Measurements from ENCODE around the gene FAF1. TPM values are rescaled to one million over a fixed set of nuclear protein-coding genes. Genes with fewer than 3 reads are reported as not detected.

FAF1 gene
- total RNA-seq, 4 donors from 2014 or later, result 60.4 to 89.0 (median 67.8) TPM

- ATAC-seq, result no peak
- no peaks in the 10 kb centered on the region for H3K36me3 ChIP-seq
- H3K4me3 ChIP-seq, result no peak overlapping the region
- no peak overlapping the region for H3K27ac ChIP-seq
- TF ChIP-seq EP300 (IDR thresholded peaks at IDR 0.05) (no peak), POLR2AphosphoS5 (IDR thresholded peaks at IDR 0.05) (no peak)
- no peaks in the 10 kb centered on the region for H3K27me3 ChIP-seq
- no peaks in the 10 kb centered on the region for H3K9me3 ChIP-seq
- WGBS, 2 donors (ENCODE audit: low coverage in 1 of 2), result 81 to 87% methylated on average over 3 of the region's 3 CpGs
- H3K4me1 ChIP-seq, result peaks cover 0 to 11% (median 0%) of the 10 kb centered on the region in 3 donors
These were observed 262.3 kb downstream of the FAF1 start for GRCh38 chr1:50697440-50698421.

GRCh38 chr1:50693829-50694228 is 266.2 kb downstream of the FAF1 start:
- Histone ChIP-seq H3K4me1 (no peaks in the 10 kb centered on the region), H3K27ac (no peak overlapping the region), H3K4me3 (no peak overlapping the region), H3K9me3 (no peaks in the 10 kb centered on the region), H3K27me3 (no peaks in the 10 kb centered on the region), H3K36me3 (peaks cover 0 to 10% of the 10 kb centered on the region in 2 donors)
- no peak for TF ChIP-seq EP300 (IDR thresholded peaks at IDR 0.05)
- no peak for TF ChIP-seq POLR2A (IDR thresholded peaks at IDR 0.05)
- TF ChIP-seq POLR2AphosphoS5 (IDR thresholded peaks at IDR 0.05), result no peak
- TF ChIP-seq, protein P1, sequence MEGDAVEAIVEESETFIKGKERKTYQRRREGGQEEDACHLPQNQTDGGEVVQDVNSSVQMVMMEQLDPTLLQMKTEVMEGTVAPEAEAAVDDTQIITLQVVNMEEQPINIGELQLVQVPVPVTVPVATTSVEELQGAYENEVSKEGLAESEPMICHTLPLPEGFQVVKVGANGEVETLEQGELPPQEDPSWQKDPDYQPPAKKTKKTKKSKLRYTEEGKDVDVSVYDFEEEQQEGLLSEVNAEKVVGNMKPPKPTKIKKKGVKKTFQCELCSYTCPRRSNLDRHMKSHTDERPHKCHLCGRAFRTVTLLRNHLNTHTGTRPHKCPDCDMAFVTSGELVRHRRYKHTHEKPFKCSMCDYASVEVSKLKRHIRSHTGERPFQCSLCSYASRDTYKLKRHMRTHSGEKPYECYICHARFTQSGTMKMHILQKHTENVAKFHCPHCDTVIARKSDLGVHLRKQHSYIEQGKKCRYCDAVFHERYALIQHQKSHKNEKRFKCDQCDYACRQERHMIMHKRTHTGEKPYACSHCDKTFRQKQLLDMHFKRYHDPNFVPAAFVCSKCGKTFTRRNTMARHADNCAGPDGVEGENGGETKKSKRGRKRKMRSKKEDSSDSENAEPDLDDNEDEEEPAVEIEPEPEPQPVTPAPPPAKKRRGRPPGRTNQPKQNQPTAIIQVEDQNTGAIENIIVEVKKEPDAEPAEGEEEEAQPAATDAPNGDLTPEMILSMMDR (IDR thresholded peaks at IDR 0.05), result no peak
- WGBS, 2 donors (ENCODE audit: low coverage in 1 of 2), result 89 to 90% methylated on average over 2 of the region's 2 CpGs
- ATAC-seq, result no peak

DNA sequence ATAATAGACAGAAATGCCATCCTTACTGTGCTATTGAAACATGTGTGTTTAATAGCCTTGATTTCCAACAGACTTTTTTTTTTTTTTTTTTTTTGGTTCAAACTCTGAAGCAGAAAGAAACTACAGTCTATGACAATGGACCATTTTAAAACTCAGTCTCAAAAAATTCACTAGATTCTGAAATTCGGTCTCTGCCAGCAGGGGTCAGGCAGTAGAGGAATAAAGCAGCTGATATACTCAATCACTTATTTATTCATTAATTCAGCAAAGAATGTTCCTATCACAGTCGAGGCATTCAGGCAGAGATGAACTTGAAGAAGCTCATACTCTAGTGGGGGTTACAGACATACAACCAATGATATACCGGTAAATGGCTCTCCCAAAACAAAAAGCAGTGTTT is 275.9 kb downstream of the FAF1 start:
- Histone ChIP-seq H3K36me3 (peaks cover 0 to 17% of the 10 kb centered on the region in 2 donors), H3K4me1 (no peaks in the 10 kb centered on the region), H3K27ac (no peak overlapping the region), H3K4me3 (no peak overlapping the region), H3K9me3 (no peaks in the 10 kb centered on the region), H3K27me3 (no peaks in the 10 kb centered on the region)
- TF ChIP-seq POLR2A (IDR thresholded peaks at IDR 0.05) (no peak), POLR2AphosphoS5 (IDR thresholded peaks at IDR 0.05) (no peak), EP300 (IDR thresholded peaks at IDR 0.05) (no peak)
- TF ChIP-seq, protein P1 (IDR thresholded peaks at IDR 0.05), result no peak
- 76 to 84% methylated on average over 3 of the region's 3 CpGs for WGBS, 2 donors (ENCODE audit: low coverage in 1 of 2)
- ATAC-seq, result no peak

DNA sequence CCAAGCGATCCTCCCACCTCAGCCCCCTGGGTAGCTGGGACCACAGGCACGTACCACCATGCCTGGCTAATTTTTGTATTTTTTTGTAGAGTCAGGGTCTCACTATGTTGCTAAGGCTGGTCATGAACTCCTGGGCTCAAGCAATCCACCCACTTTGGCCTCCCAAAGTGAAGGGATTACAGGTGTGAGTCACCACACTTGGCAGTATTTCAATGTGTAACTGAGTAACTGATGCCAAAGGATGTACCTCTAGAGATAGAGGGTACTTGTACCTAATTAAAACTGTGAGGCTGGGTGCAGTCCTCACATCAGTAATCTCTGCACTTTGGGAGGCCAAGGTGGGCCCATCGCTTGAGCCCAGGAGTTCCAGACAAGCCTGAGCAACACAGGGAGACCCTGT is 278.1 kb downstream of the FAF1 start:
- Histone ChIP-seq H3K27me3 (no peaks in the 10 kb centered on the region), H3K36me3 (no peaks in the 10 kb centered on the region), H3K4me3 (no peak overlapping the region), H3K9me3 (no peaks in the 10 kb centered on the region), H3K27ac (no peak overlapping the region), H3K4me1 (no peaks in the 10 kb centered on the region)
- ATAC-seq, result no peak
- WGBS, 2 donors (ENCODE audit: low coverage in 1 of 2), result 90 to 96% methylated on average over 2 to 3 of the region's 3 CpGs
- TF ChIP-seq POLR2A (IDR thresholded peaks at IDR 0.05) (no peak), POLR2AphosphoS5 (IDR thresholded peaks at IDR 0.05) (no peak), EP300 (IDR thresholded peaks at IDR 0.05) (no peak)
- TF ChIP-seq, protein P1 (IDR thresholded peaks at IDR 0.05), result no peak

DNA sequence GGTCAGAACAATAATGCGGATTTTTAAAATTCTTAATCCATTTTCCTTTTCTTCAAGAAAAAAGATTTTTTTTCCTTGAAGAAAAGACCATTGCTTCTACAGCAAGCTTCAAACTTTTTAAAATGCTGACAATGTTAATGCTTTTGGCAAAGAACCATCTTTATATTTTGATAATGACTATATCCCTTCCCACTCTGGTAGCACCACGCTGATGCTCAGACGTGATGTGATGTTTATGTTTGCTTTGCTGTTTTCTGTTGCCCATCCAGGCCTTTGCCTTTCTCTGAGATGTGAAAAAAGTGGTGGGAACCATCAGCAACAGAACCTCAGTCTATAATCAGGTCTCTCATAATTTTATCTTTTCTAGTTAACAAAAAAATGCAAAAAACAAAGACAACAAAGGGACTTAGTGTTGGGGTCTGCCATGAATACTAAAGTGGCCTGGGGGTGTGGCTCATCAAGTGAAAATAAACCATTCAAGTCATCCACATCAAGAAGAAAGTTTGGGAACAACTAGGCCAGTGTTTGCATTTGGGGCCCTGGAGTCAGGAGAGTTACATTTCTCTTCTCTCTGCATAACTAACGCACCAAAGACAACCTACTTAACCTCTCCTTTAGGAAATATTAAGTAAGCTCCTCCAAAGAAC is 292.2 kb downstream of the FAF1 start:
- Histone ChIP-seq H3K9me3 (no peaks in the 10 kb centered on the region), H3K4me3 (no peak overlapping the region), H3K4me1 (peaks cover 0 to 18% (median 3%) of the 10 kb centered on the region in 3 donors), H3K27me3 (no peaks in the 10 kb centered on the region), H3K27ac (no peak overlapping the region), H3K36me3 (peaks cover 0 to 8% of the 10 kb centered on the region in 2 donors)
- ATAC-seq, result no peak
- WGBS, 2 donors (ENCODE audit: low coverage in 1 of 2), result 75 to 82% methylated on average over 4 of the region's 4 CpGs
- TF ChIP-seq, protein P1 (IDR thresholded peaks at IDR 0.05), result no peak
- TF ChIP-seq POLR2AphosphoS5 (IDR thresholded peaks at IDR 0.05), result no peak
